Stimulated activated effector memory CD8-positive, alpha-beta T cell treated with anti-CD3 and anti-CD28 coated beads, Interleukin-12 subunit alpha, Interleukin-12 subunit beta, amount 100 ng/mL, for 72 hours (primary cell): ENCODE results near the gene AQP5.

Source experiments
- ATAC-seq: fragments of 150-1000 bp; cut with Tn5 transposase; 2 replicates; pipeline ENCODE4 v1.10.0; 2021
- DNase-seq, 2 donors: peaks; one replicate each; pipeline ENCODE4 v3.0.0; 2021 to 2022; ENCODE audit warnings: low spot score in 2 of 2
- H3K27ac Mint-ChIP-seq: one replicate; pipeline ENCODE4 v1.8.0; 2022; ENCODE audit warnings: mild to moderate bottlenecking, mixed read lengths
- H3K36me3 Mint-ChIP-seq: one replicate; pipeline ENCODE4 v1.8.0; 2022; ENCODE audit warnings: mild to moderate bottlenecking, mixed read lengths
- H3K4me1 Mint-ChIP-seq: one replicate; pipeline ENCODE4 v1.8.0; 2022; ENCODE audit warnings: mixed read lengths
- H3K4me3 Mint-ChIP-seq: one replicate; pipeline ENCODE4 v1.8.0; 2022; ENCODE audit warnings: mild to moderate bottlenecking, mixed read lengths
- H3K9me3 Mint-ChIP-seq: one replicate; pipeline ENCODE4 v1.8.0; 2022; ENCODE audit warnings: mixed read lengths

Gene AQP5

GRCh38 chr12:49961111-49961922 is at the start of gene AQP5:
AQP5 (plus strand) TSS chr12:49961872; CDS start chr12:49962018, 146 bp downstream.
- no peak within 1 kb of the TSS for H3K27ac Mint-ChIP-seq
- H3K9me3 Mint-ChIP-seq, result no peaks in the 10 kb centered on the region
- DNase-seq, result no peak
- H3K36me3 Mint-ChIP-seq, result no peaks in the 10 kb centered on the region
- peak within 1 kb of the TSS; percentile 26 for H3K4me3 Mint-ChIP-seq
- peaks cover 9% of the 10 kb centered on the region for H3K4me1 Mint-ChIP-seq
- no peak for ATAC-seq

GRCh38 chr12:49912345-49913255 is 49.1 kb upstream of the AQP5 start:
- Mint-ChIP-seq H3K4me3 (no peak overlapping the region), H3K4me1 (peaks cover 6% of the 10 kb centered on the region), H3K27ac (peak overlapping the region; percentile 2), H3K9me3 (no peaks in the 10 kb centered on the region), H3K36me3 (no peaks in the 10 kb centered on the region)
- DNase-seq (no peak), ATAC-seq (no peak)

- Mint-ChIP-seq H3K36me3 (no peaks in the 10 kb centered on the region), H3K27ac (no peak overlapping the region), H3K4me1 (no peaks in the 10 kb centered on the region), H3K4me3 (no peak overlapping the region), H3K9me3 (no peaks in the 10 kb centered on the region)
- DNase-seq (no peak), ATAC-seq (no peak)
These were observed 45.3 kb upstream of the AQP5 start for GRCh38 chr12:49916129-49916919.

- no peak overlapping the region for H3K4me3 Mint-ChIP-seq
- peaks cover 6% of the 10 kb centered on the region for H3K4me1 Mint-ChIP-seq
- ATAC-seq (no peak), DNase-seq (no peak)
- H3K36me3 Mint-ChIP-seq, result no peaks in the 10 kb centered on the region
- H3K9me3 Mint-ChIP-seq, result no peaks in the 10 kb centered on the region
- H3K27ac Mint-ChIP-seq, result no peak overlapping the region
These were observed 44.4 kb upstream of the AQP5 start for GRCh38 chr12:49917166-49917787.

GRCh38 chr12:49917788-49918173 is 43.9 kb upstream of the AQP5 start:
- Mint-ChIP-seq H3K36me3 (no peaks in the 10 kb centered on the region), H3K9me3 (no peaks in the 10 kb centered on the region), H3K4me1 (peaks cover 8% of the 10 kb centered on the region), H3K4me3 (no peak overlapping the region), H3K27ac (no peak overlapping the region)
- DNase-seq (no peak), ATAC-seq (peak; percentile 21)

GRCh38 chr12:49920241-49920914 is 41.3 kb upstream of the AQP5 start:
- no peak for DNase-seq
- H3K27ac Mint-ChIP-seq, result no peak overlapping the region

GRCh38 chr12:49920915-49921286 is 40.8 kb upstream of the AQP5 start:
- Mint-ChIP-seq H3K9me3 (no peaks in the 10 kb centered on the region), H3K36me3 (no peaks in the 10 kb centered on the region), H3K4me1 (peaks cover 8% of the 10 kb centered on the region), H3K27ac (peak overlapping the region; percentile 19), H3K4me3 (no peak overlapping the region)
- DNase-seq (no peak), ATAC-seq (no peak)

More at GRCh38 chr12:49920241-49920914, 41.3 kb upstream of the AQP5 start:
- no peak for ATAC-seq
- Mint-ChIP-seq H3K9me3 (no peaks in the 10 kb centered on the region), H3K36me3 (no peaks in the 10 kb centered on the region), H3K4me3 (no peak overlapping the region), H3K4me1 (peaks cover 8% of the 10 kb centered on the region)

- DNase-seq, result no peak
These were observed 40.4 kb upstream of the AQP5 start for GRCh38 chr12:49921299-49921698.

GRCh38 chr12:49921936-49922335 is 39.7 kb upstream of the AQP5 start:
- ATAC-seq, result no peak

More at GRCh38 chr12:49921299-49921698, 40.4 kb upstream of the AQP5 start:
- no peaks in the 10 kb centered on the region for H3K36me3 Mint-ChIP-seq
- H3K9me3 Mint-ChIP-seq, result no peaks in the 10 kb centered on the region
- no peak for ATAC-seq
- H3K27ac Mint-ChIP-seq, result peak overlapping the region; percentile 19
- no peak overlapping the region for H3K4me3 Mint-ChIP-seq
- H3K4me1 Mint-ChIP-seq, result peaks cover 8% of the 10 kb centered on the region

GRCh38 chr12:49922349-49923034 is 39.2 kb upstream of the AQP5 start:
- ATAC-seq (peak; percentile 15), DNase-seq (no peak)
- Mint-ChIP-seq H3K27ac (no peak overlapping the region), H3K9me3 (no peaks in the 10 kb centered on the region), H3K4me3 (no peak overlapping the region), H3K36me3 (no peaks in the 10 kb centered on the region), H3K4me1 (peaks cover 8% of the 10 kb centered on the region)

More at GRCh38 chr12:49921936-49922335, 39.7 kb upstream of the AQP5 start:
- H3K27ac Mint-ChIP-seq, result no peak overlapping the region
- H3K4me1 Mint-ChIP-seq, result peaks cover 8% of the 10 kb centered on the region
- no peak overlapping the region for H3K4me3 Mint-ChIP-seq
- no peaks in the 10 kb centered on the region for H3K36me3 Mint-ChIP-seq
- H3K9me3 Mint-ChIP-seq, result no peaks in the 10 kb centered on the region
- no peak for DNase-seq

- H3K27ac Mint-ChIP-seq, result no peak overlapping the region
- no peak for DNase-seq
- no peak overlapping the region for H3K4me3 Mint-ChIP-seq
- H3K9me3 Mint-ChIP-seq, result no peaks in the 10 kb centered on the region
- peaks cover 8% of the 10 kb centered on the region for H3K4me1 Mint-ChIP-seq
- no peak for ATAC-seq
- no peaks in the 10 kb centered on the region for H3K36me3 Mint-ChIP-seq
These were observed 38.5 kb upstream of the AQP5 start for GRCh38 chr12:49923035-49923644.

- Mint-ChIP-seq H3K36me3 (no peaks in the 10 kb centered on the region), H3K4me1 (peaks cover 8% of the 10 kb centered on the region), H3K27ac (no peak overlapping the region), H3K9me3 (no peaks in the 10 kb centered on the region), H3K4me3 (no peak overlapping the region)
- no peak for DNase-seq
- ATAC-seq, result no peak
These were observed 37.7 kb upstream of the AQP5 start for GRCh38 chr12:49923880-49924556.

- H3K4me3 Mint-ChIP-seq, result no peak overlapping the region
- no peak overlapping the region for H3K27ac Mint-ChIP-seq
- peaks cover 8% of the 10 kb centered on the region for H3K4me1 Mint-ChIP-seq
- H3K36me3 Mint-ChIP-seq, result no peaks in the 10 kb centered on the region
- H3K9me3 Mint-ChIP-seq, result no peaks in the 10 kb centered on the region
- ATAC-seq, result no peak
- DNase-seq, result no peak
These were observed 36.9 kb upstream of the AQP5 start for GRCh38 chr12:49924628-49925246.
